GM18909 (cell line): ENCODE measurements around the gene INSR.

Source experiments
- ATAC-seq: cut with Tn5 transposase; IDR thresholded peaks from one replicate; pipeline ENCODE4 v1.9.1; 2021; ENCODE audit warnings: mild to moderate bottlenecking; ENCODE audit not compliant: unreplicated experiment, poor library complexity

Gene INSR

DNA sequence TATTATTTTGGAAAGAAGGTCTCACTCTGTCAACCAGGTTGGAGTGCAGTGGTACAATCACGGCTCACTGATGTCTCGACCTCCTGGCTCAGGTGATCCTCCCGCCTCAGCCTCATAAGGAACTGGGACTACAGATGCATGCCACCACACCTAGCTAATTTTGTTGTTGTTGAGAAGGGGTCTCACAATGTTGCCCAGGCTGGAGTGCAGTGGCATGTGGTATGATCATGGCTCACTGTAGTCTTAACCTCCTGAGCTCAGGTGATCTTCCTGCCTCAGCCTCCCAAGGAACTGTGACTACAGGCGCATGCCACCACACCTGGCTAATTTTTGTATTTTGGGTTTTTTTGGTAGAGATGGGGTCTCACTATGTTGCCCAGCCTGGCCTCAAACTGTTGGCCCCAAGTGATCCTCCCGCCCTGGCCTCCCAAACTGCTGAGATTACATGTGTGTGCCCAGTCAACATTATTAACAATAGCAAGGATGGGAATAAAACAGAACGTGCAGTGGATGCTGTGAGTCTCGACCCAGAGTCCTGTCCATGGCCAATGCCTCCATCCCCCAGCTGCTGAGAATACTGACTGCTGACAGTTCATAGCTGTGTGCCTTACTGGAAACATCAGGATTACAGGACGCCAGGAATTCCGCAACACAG is 230.3 kb downstream of the INSR start:
- ATAC-seq: no peak

DNA sequence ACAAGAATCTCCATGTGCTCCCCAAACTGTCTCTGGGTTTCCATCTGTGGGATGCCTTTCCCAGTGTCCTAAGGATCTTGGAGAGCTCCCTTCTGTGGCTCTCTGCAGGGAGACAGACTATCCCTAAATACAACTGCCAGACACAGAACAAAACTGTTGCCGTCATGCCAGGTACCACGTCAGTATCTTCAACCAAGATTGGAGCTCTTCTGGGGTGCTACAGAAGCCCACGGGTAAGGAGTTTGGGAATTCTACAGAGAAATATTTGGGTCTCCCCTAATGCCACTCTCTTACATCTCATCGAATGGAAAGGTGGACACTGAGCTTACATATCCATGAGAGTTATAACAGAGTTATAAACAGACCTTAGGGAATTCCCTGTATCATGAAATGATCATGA is 230.9 kb downstream of the INSR start:
- no peak for ATAC-seq
